ENCODE data around the gene FABP3. TPM values are rescaled to one million over a fixed set of nuclear protein-coding genes. Genes with fewer than 3 reads are reported as not detected.

The FABP3 gene
- polyA plus RNA-seq, 3 donors: not detected

GRCh38 chr1:31361607-31362006 lies 11.3 kb downstream of the FABP3 start:
- no peak for TF ChIP-seq CTCF (IDR thresholded peaks at IDR 0.05)
- no peak overlapping the region for H3K4me3 Mint-ChIP-seq
- Histone ChIP-seq H2AFZ (ENCODE audit: insufficient read depth, low read depth, low read length, poor library complexity, severe bottlenecking) (no peak overlapping the region), H3K27ac (ENCODE audit: low read depth in 1 of 2, low read length in 2 of 2) (no peak overlapping the region), H3K4me1 (ENCODE audit: control insufficient read depth in 1 of 2, insufficient read depth in 2 of 2, low read length in 2 of 2) (no peaks in the 10 kb centered on the region), H3K27me3 (ENCODE audit: control insufficient read depth in 2 of 2, insufficient read depth in 2 of 2, low read length in 2 of 2) (no peaks in the 10 kb centered on the region), H3K4me2 (replicated peaks; ENCODE audit: extremely low read depth, low read length, poor library complexity, severe bottlenecking) (no peak overlapping the region), H3K9ac (ENCODE audit: insufficient read depth, low read length, poor library complexity, severe bottlenecking) (no peak overlapping the region), H3K9me3 (replicated peaks in 1 of 2; ENCODE audit: control insufficient read depth in 1 of 2, insufficient read depth in 1 of 2, low read length in 2 of 2) (no peaks in the 10 kb centered on the region), H4K20me1 (ENCODE audit: insufficient read depth, low read length) (no peaks in the 10 kb centered on the region), H3K36me3 (replicated peaks in 1 of 2; ENCODE audit: control insufficient read depth in 1 of 2, insufficient read depth in 2 of 2, low read length in 2 of 2) (peaks cover 41 to 68% of the 10 kb centered on the region in 2 donors), H3K4me3 (replicated peaks in 1 of 3; ENCODE audit: low read depth in 2 of 3, low read length in 3 of 3) (no peak overlapping the region), H3K79me2 (ENCODE audit: insufficient read depth, low read length) (no peaks in the 10 kb centered on the region)
- H3K27me3 Mint-ChIP-seq (ENCODE audit: low read depth in 3 of 3): no peaks in the 10 kb centered on the region
- intact Hi-C loops (cut with micrococcal nuclease): no loop called here
- H3K9me3 Mint-ChIP-seq: peaks cover 0 to 2% (median 0%) of the 10 kb centered on the region in 7 donors
- no peak for DNase-seq
- no peaks in the 10 kb centered on the region for H3K4me1 Mint-ChIP-seq
- H3K27ac Mint-ChIP-seq: no peak overlapping the region
- H3K36me3 Mint-ChIP-seq: peaks cover 72% of the 10 kb centered on the region in 2 donors
- WGBS (ENCODE audit: insufficient coverage): 100% methylated on average over 1 of the region's 6 CpGs

- H3K9ac ChIP-seq (ENCODE audit: insufficient read depth, low read length, poor library complexity, severe bottlenecking): no peak overlapping the region
- Mint-ChIP-seq H3K27ac (no peak overlapping the region), H3K4me3 (no peak overlapping the region), H3K4me1 (no peaks in the 10 kb centered on the region), H3K27me3 (ENCODE audit: low read depth in 3 of 3) (no peaks in the 10 kb centered on the region), H3K9me3 (no peaks in the 10 kb centered on the region), H3K36me3 (peaks cover 65 to 73% of the 10 kb centered on the region in 2 donors)
- no peaks in the 10 kb centered on the region for H3K4me1 ChIP-seq (ENCODE audit: control insufficient read depth in 1 of 2, insufficient read depth in 2 of 2, low read length in 2 of 2)
- H2AFZ ChIP-seq (ENCODE audit: insufficient read depth, low read depth, low read length, poor library complexity, severe bottlenecking): no peak overlapping the region
- no peaks in the 10 kb centered on the region for H3K9me3 ChIP-seq (replicated peaks in 1 of 2; ENCODE audit: control insufficient read depth in 1 of 2, insufficient read depth in 1 of 2, low read length in 2 of 2)
- no CpG with 5 or more reads among the region's 2 CpGs for whole genome bisulfite sequencing (ENCODE audit: insufficient coverage)
- intact Hi-C loops (cut with micrococcal nuclease): no loop called here
- H3K4me2 ChIP-seq (replicated peaks; ENCODE audit: extremely low read depth, low read length, poor library complexity, severe bottlenecking): no peak overlapping the region
- peaks cover 28 to 71% of the 10 kb centered on the region in 2 donors for H3K36me3 ChIP-seq (replicated peaks in 1 of 2; ENCODE audit: control insufficient read depth in 1 of 2, insufficient read depth in 2 of 2, low read length in 2 of 2)
- H3K27ac ChIP-seq (ENCODE audit: low read depth in 1 of 2, low read length in 2 of 2): no peak overlapping the region
- TF ChIP-seq CTCF (IDR thresholded peaks at IDR 0.05): no peak
- no peak for DNase-seq
- H3K79me2 ChIP-seq (ENCODE audit: insufficient read depth, low read length): no peaks in the 10 kb centered on the region
- no peaks in the 10 kb centered on the region for H3K27me3 ChIP-seq (ENCODE audit: control insufficient read depth in 2 of 2, insufficient read depth in 2 of 2, low read length in 2 of 2)
- no peaks in the 10 kb centered on the region for H4K20me1 ChIP-seq (ENCODE audit: insufficient read depth, low read length)
- no peak overlapping the region for H3K4me3 ChIP-seq (replicated peaks in 1 of 3; ENCODE audit: low read depth in 2 of 3, low read length in 3 of 3)
Observed at GRCh38 chr1:31356427-31356826, 16.4 kb downstream of the FABP3 start.
